CD4-positive, alpha-beta T cell (primary cell): Measurements from ENCODE around the gene ZNF215. TPM values are rescaled to one million over a fixed set of nuclear protein-coding genes. Genes with fewer than 3 reads are reported as not detected.

Experiments used
- ATAC-seq: fragments of 200-7000 bp; cut with Tn5 transposase; one replicate; pipeline ENCODE4 v1.10.0; 2022; ENCODE audit warnings: mild to moderate bottlenecking; ENCODE audit not compliant: poor library complexity
- CTCF ChIA-PET: fragments of 350-600 bp; sonication (Branson Sonifier 250); formaldehyde crosslinking; loops from one replicate; lab custom pipeline; 2021; ENCODE audit warnings: antibody characterized with exemption, inconsistent platforms; lab: Charles Lee
- POLR2A ChIA-PET: fragments of 350-600 bp; sonication (Branson Sonifier 250); formaldehyde crosslinking; loops from one replicate; lab custom pipeline; 2021; ENCODE audit warnings: antibody characterized with exemption, inconsistent platforms; lab: Charles Lee
- DNase-seq, 14 experiments: peaks; one replicate each; pipeline ENCODE4 v3.0.0-alpha.2; 2013 to 2020; ENCODE audit warnings: mixed read lengths in 2 of 14
- H3K27ac ChIP-seq, 2 donors: one replicate each; pipeline versions ENCODE4 v1.5.1 to v1.7.0; 2013; ENCODE audit warnings: low read length in 2 of 2, low read depth in 1 of 2, mild to moderate bottlenecking in 1 of 2
- H3K27me3 ChIP-seq, 2 experiments: 1 replicate in 1 of 2; 2 replicates in 1 of 2; pipeline versions ENCODE4 v1.6.1 to v1.7.0; 2013; ENCODE audit warnings: low read length in 2 of 2, control low read depth in 1 of 2, mild to moderate bottlenecking in 1 of 2, moderate library complexity in 1 of 2; ENCODE audit not compliant: insufficient read depth in 2 of 2, control insufficient read depth in 1 of 2
- H3K36me3 ChIP-seq: one replicate; pipeline ENCODE4 v1.6.1; 2013; ENCODE audit warnings: low read length, control low read depth; ENCODE audit not compliant: insufficient read depth
- H3K4me1 ChIP-seq: one replicate; pipeline ENCODE4 v1.6.1; 2013; ENCODE audit warnings: low read length, control low read depth; ENCODE audit not compliant: insufficient read depth
- H3K4me3 ChIP-seq: one replicate; pipeline ENCODE4 v1.5.1; 2013; ENCODE audit warnings: mild to moderate bottlenecking, low read length, moderate library complexity
- H3K9me3 ChIP-seq, 2 experiments: 1 replicate in 1 of 2; 2 replicates in 1 of 2; pipeline versions ENCODE4 v1.6.1 to v1.7.0; 2013; ENCODE audit warnings: low read length in 2 of 2, mild to moderate bottlenecking in 2 of 2, control low read depth in 1 of 2, moderate library complexity in 1 of 2; ENCODE audit not compliant: control insufficient read depth in 1 of 2, insufficient read depth in 1 of 2
- H3K27ac Mint-ChIP-seq: one replicate; pipeline ENCODE4 v1.8.0; 2020; ENCODE audit warnings: mixed read lengths
- H3K27me3 Mint-ChIP-seq: one replicate; pipeline ENCODE4 v1.8.0; 2021; ENCODE audit warnings: mixed read lengths
- H3K36me3 Mint-ChIP-seq: one replicate; pipeline ENCODE4 v1.8.0; 2021; ENCODE audit warnings: low read depth, mixed read lengths
- H3K4me1 Mint-ChIP-seq: one replicate; pipeline ENCODE4 v1.8.0; 2021; ENCODE audit warnings: low read depth, mixed read lengths
- H3K4me3 Mint-ChIP-seq: one replicate; pipeline ENCODE4 v1.8.0; 2020; ENCODE audit warnings: mild to moderate bottlenecking, mixed read lengths
- H3K9me3 Mint-ChIP-seq: one replicate; pipeline ENCODE4 v1.8.0; 2020; ENCODE audit warnings: mixed read lengths
- intact Hi-C, 2 experiments: fragments of 100-400 bp; cut with DNase I in 1 of 2; cut with micrococcal nuclease in 1 of 2; formaldehyde crosslinking; loops; one replicate each; pipeline versions ENCODE4 v1.15.1 to v1.9.0; 2023 to 2025; cut with DNase I, micrococcal nuclease
- total RNA-seq, 174 experiments: library from RNA in 2 of 174; stranded (reverse) in 2 of 174; gene quantifications; one replicate each; pipeline ENCODE4 v1.2.3 and lab custom pipeline; 2021 to 2026
- TF ChIP-seq, protein P1 (sequence below): fragments of 200-600 bp; IDR thresholded peaks from one replicate; pipeline ENCODE4 v1.8.0; 2022; ENCODE audit warnings: antibody characterized with exemption, mild to moderate bottlenecking

Gene ZNF215
- total RNA-seq, 2 experiments from 2014 or later = 0.87 to 1.1 TPM

DNA sequence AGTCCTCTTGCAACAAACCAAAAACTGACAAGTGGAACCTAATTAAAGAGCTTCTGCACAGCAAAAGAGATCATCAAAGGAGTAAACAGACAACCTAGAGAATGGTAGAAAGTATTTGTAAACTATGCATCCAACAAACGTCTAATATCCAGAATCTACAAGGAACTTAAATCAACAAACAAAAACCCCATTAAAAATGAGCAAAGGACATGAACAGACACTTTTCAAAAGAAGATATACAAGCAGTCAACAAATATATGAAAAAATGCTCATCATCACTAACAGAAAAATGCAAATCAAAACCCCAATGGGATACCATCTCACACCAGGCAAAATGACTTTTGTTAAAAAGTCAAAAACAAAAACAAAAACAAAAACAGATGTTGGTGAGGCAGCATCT is 60.3 kb downstream of the ZNF215 start:
- CTCF ChIA-PET = no interaction called here
- peaks cover 2% of the 10 kb centered on the region for H3K9me3 Mint-ChIP-seq
- Histone ChIP-seq H3K27ac (no peak overlapping the region), H3K36me3 (no peaks in the 10 kb centered on the region), H3K4me1 (no peaks in the 10 kb centered on the region), H3K4me3 (no peak overlapping the region), H3K27me3 (no peaks in the 10 kb centered on the region), H3K9me3 (no peaks in the 10 kb centered on the region)
- DNase-seq (no peak), ATAC-seq (no peak)
- POLR2A ChIA-PET = no interaction called here
- no peak overlapping the region for H3K4me3 Mint-ChIP-seq
- intact Hi-C loops = no loop called here
- no peak overlapping the region for H3K27ac Mint-ChIP-seq
- peaks cover 4% of the 10 kb centered on the region for H3K27me3 Mint-ChIP-seq
- H3K36me3 Mint-ChIP-seq = no peaks in the 10 kb centered on the region
- TF ChIP-seq, protein P1, sequence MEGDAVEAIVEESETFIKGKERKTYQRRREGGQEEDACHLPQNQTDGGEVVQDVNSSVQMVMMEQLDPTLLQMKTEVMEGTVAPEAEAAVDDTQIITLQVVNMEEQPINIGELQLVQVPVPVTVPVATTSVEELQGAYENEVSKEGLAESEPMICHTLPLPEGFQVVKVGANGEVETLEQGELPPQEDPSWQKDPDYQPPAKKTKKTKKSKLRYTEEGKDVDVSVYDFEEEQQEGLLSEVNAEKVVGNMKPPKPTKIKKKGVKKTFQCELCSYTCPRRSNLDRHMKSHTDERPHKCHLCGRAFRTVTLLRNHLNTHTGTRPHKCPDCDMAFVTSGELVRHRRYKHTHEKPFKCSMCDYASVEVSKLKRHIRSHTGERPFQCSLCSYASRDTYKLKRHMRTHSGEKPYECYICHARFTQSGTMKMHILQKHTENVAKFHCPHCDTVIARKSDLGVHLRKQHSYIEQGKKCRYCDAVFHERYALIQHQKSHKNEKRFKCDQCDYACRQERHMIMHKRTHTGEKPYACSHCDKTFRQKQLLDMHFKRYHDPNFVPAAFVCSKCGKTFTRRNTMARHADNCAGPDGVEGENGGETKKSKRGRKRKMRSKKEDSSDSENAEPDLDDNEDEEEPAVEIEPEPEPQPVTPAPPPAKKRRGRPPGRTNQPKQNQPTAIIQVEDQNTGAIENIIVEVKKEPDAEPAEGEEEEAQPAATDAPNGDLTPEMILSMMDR = no peak
- H3K4me1 Mint-ChIP-seq = no peaks in the 10 kb centered on the region

- CTCF ChIA-PET = no interaction called here
- ATAC-seq = no peak
- intact Hi-C loops = no loop called here
Measured at GRCh38 chr11:6988506-6988905, 62.3 kb downstream of the ZNF215 start.

GRCh38 chr11:6991227-6991626 is 65.0 kb downstream of the ZNF215 start:
- Mint-ChIP-seq H3K4me1 (no peaks in the 10 kb centered on the region), H3K4me3 (no peak overlapping the region), H3K27ac (no peak overlapping the region), H3K36me3 (no peaks in the 10 kb centered on the region), H3K27me3 (no peaks in the 10 kb centered on the region), H3K9me3 (no peaks in the 10 kb centered on the region)
- ChIA-PET CTCF (interaction anchor here (1.7 kb wide), 1 partner anchor 16 kb away, joined by 4 read pairs; no protein-coding TSS in a partner anchor), POLR2A (no interaction called here)
- DNase-seq = no peak
- no peaks in the 10 kb centered on the region for H3K36me3 ChIP-seq
- TF ChIP-seq, protein P1 = no peak
- H3K4me3 ChIP-seq = no peak overlapping the region
- H3K4me1 ChIP-seq = no peaks in the 10 kb centered on the region
- H3K27ac ChIP-seq = no peak overlapping the region
- H3K9me3 ChIP-seq = no peaks in the 10 kb centered on the region
- intact Hi-C loops = no loop called here
- ATAC-seq = no peak
- no peaks in the 10 kb centered on the region for H3K27me3 ChIP-seq

More at GRCh38 chr11:6988506-6988905, 62.3 kb downstream of the ZNF215 start:
- H3K36me3 Mint-ChIP-seq = no peaks in the 10 kb centered on the region
- H3K9me3 ChIP-seq = no peaks in the 10 kb centered on the region
- no peak overlapping the region for H3K4me3 ChIP-seq
- H3K4me1 Mint-ChIP-seq = no peaks in the 10 kb centered on the region
- H3K27me3 ChIP-seq = no peaks in the 10 kb centered on the region
- H3K4me1 ChIP-seq = no peaks in the 10 kb centered on the region
- no peaks in the 10 kb centered on the region for H3K36me3 ChIP-seq
- no peak overlapping the region for H3K27ac Mint-ChIP-seq
- peaks cover 2% of the 10 kb centered on the region for H3K9me3 Mint-ChIP-seq
- no peak overlapping the region for H3K27ac ChIP-seq
- peaks cover 4% of the 10 kb centered on the region for H3K27me3 Mint-ChIP-seq
- no peak overlapping the region for H3K4me3 Mint-ChIP-seq
- POLR2A ChIA-PET = no interaction called here
- DNase-seq = no peak
- TF ChIP-seq, protein P1 = no peak
